ENCODE measurements around the gene CCL4.
"Not testable (repeated sequence)": the region's sequence is repeated elsewhere in the genome, so short reads cannot be mapped to it uniquely, and the experiment has no call there.

The CCL4 gene

GRCh38 chr17:36103401-36103975 is at the start of gene CCL4:
CCL4 (plus strand) TSS chr17:36103827; CDS start chr17:36103906, 79 bp downstream.
- DNase-seq; in situ Hi-C loops (cut with HindIII; ENCODE audit: low pct_ligation_motif_present, low pct_unique_long_range_greater_than_20kb, low sequenced_read_pairs): not testable (repeated sequence)

- in situ Hi-C loops (cut with HindIII; ENCODE audit: low pct_ligation_motif_present, low pct_unique_long_range_greater_than_20kb, low sequenced_read_pairs), result no loop called here
Observed at GRCh38 chr17:36055171-36055570, 48.5 kb upstream of the CCL4 start.

GRCh38 chr17:36055921-36056520 is 47.6 kb upstream of the CCL4 start:
- in situ Hi-C loops (cut with HindIII; ENCODE audit: low pct_ligation_motif_present, low pct_unique_long_range_greater_than_20kb, low sequenced_read_pairs), result no loop called here
- DNase-seq, result no peak

More at GRCh38 chr17:36055171-36055570, 48.5 kb upstream of the CCL4 start:
- DNase-seq, result no peak

GRCh38 chr17:36057911-36058310 is 45.7 kb upstream of the CCL4 start:
- in situ Hi-C loops (cut with HindIII; ENCODE audit: low pct_ligation_motif_present, low pct_unique_long_range_greater_than_20kb, low sequenced_read_pairs), result no loop called here
- DNase-seq, result no peak

GRCh38 chr17:36059406-36059805 is 44.2 kb upstream of the CCL4 start:
- in situ Hi-C loops (cut with HindIII; ENCODE audit: low pct_ligation_motif_present, low pct_unique_long_range_greater_than_20kb, low sequenced_read_pairs), result no loop called here
- no peak for DNase-seq

GRCh38 chr17:36060816-36061215 is 42.8 kb upstream of the CCL4 start:
- in situ Hi-C loops (cut with HindIII; ENCODE audit: low pct_ligation_motif_present, low pct_unique_long_range_greater_than_20kb, low sequenced_read_pairs), result no loop called here
- no peak for DNase-seq

- in situ Hi-C loops (cut with HindIII; ENCODE audit: low pct_ligation_motif_present, low pct_unique_long_range_greater_than_20kb, low sequenced_read_pairs), result no loop called here
- no peak for DNase-seq
Observed at GRCh38 chr17:36063786-36064541, 39.7 kb upstream of the CCL4 start, which contains the start of gene CCL18. CCL18 (plus strand) TSS chr17:36064272; CDS start chr17:36064343, 71 bp downstream.

GRCh38 chr17:36066365-36066985 is 37.2 kb upstream of the CCL4 start:
- in situ Hi-C loops (cut with HindIII; ENCODE audit: low pct_ligation_motif_present, low pct_unique_long_range_greater_than_20kb, low sequenced_read_pairs), result no loop called here
- no peak for DNase-seq

GRCh38 chr17:36068524-36068923 is 35.1 kb upstream of the CCL4 start:
- in situ Hi-C loops (cut with HindIII; ENCODE audit: low pct_ligation_motif_present, low pct_unique_long_range_greater_than_20kb, low sequenced_read_pairs), result no loop called here
- no peak for DNase-seq

GRCh38 chr17:36069136-36069535 is 34.5 kb upstream of the CCL4 start:
- no peak for DNase-seq
- in situ Hi-C loops (cut with HindIII; ENCODE audit: low pct_ligation_motif_present, low pct_unique_long_range_greater_than_20kb, low sequenced_read_pairs), result no loop called here

- in situ Hi-C loops (cut with HindIII; ENCODE audit: low pct_ligation_motif_present, low pct_unique_long_range_greater_than_20kb, low sequenced_read_pairs), result no loop called here
- DNase-seq, result no peak
Observed at GRCh38 chr17:36070427-36070826, 33.2 kb upstream of the CCL4 start.

- DNase-seq, result no peak
- in situ Hi-C loops (cut with HindIII; ENCODE audit: low pct_ligation_motif_present, low pct_unique_long_range_greater_than_20kb, low sequenced_read_pairs), result no loop called here
Observed at GRCh38 chr17:36071751-36072150, 31.9 kb upstream of the CCL4 start.

- DNase-seq, result peak; percentile 50
- in situ Hi-C loops (cut with HindIII; ENCODE audit: low pct_ligation_motif_present, low pct_unique_long_range_greater_than_20kb, low sequenced_read_pairs), result no loop called here
Observed at GRCh38 chr17:36072431-36073121, 31.1 kb upstream of the CCL4 start.

- in situ Hi-C loops (cut with HindIII; ENCODE audit: low pct_ligation_motif_present, low pct_unique_long_range_greater_than_20kb, low sequenced_read_pairs), result no loop called here
- DNase-seq, result no peak
Observed at GRCh38 chr17:36074365-36074764, 29.3 kb upstream of the CCL4 start.

- DNase-seq, result not testable (repeated sequence)
Observed at GRCh38 chr17:36081681-36082471, 21.8 kb upstream of the CCL4 start.

GRCh38 chr17:36082482-36083120 is 21.0 kb upstream of the CCL4 start:
- DNase-seq; in situ Hi-C loops (cut with HindIII; ENCODE audit: low pct_ligation_motif_present, low pct_unique_long_range_greater_than_20kb, low sequenced_read_pairs): not testable (repeated sequence)

More at GRCh38 chr17:36081681-36082471, 21.8 kb upstream of the CCL4 start:
- in situ Hi-C loops (cut with HindIII; ENCODE audit: low pct_ligation_motif_present, low pct_unique_long_range_greater_than_20kb, low sequenced_read_pairs), result not testable (repeated sequence)

GRCh38 chr17:36083691-36084090 is 19.9 kb upstream of the CCL4 start:
- in situ Hi-C loops (cut with HindIII; ENCODE audit: low pct_ligation_motif_present, low pct_unique_long_range_greater_than_20kb, low sequenced_read_pairs); DNase-seq: not testable (repeated sequence)
